Heart left ventricle (tissue), 13 donors: ENCODE data around the gene EML6.

ENCODE experiments used
- CTCF ChIP-seq, 12 donors: fragments of 200-600 bp; sonication (generic) in 4 of 12; IDR thresholded peaks; one replicate each; pipeline versions ENCODE4 v1.5.0 to v1.8.0; 2018 to 2022; ENCODE audit warnings: antibody characterized with exemption in 12 of 12, mild to moderate bottlenecking in 5 of 12
- POLR2A ChIP-seq, 2 donors: fragments of 450-650 bp; IDR thresholded peaks; one replicate each; pipeline ENCODE4 v1.6.1; 2017; ENCODE audit warnings: antibody characterized with exemption in 2 of 2, mild to moderate bottlenecking in 2 of 2, moderate library complexity in 2 of 2
- donor health status: ischemic (EF 13 %, LVEDD 7.1; RV severe dilation, severe dysfunction).
- donor health status: DM: no; HTN: yes; CAD: no.
- donor health status: DM: no; HTN: no; CAD: no.
- donor health status: ischemic (EF 25% LVEDD 6.9; RV normal size, moderate dysfunction).
- donor health status: ischemic (EF 25% LVEDD 5.7; RV mildly dilated, moderate dysfunction).
- donor health status: ischemic (EF 35%, LVEDD 5.7; RV mildly dilated, moderate dysfunction).
- donor health status: nonischemic (EF 11% LVEDD 7.7; RV severe dilation, severe dysfunction).
- donor health status: DM: yes; HTN: yes; CAD: no.
- donor health status: PGD.
- donor health status: ischemic (EF 29% LVEDD 5.4; RV normal size, mild dysfunction).
- donor health status: nonischemic (EF 23%, LVEDD 6.1; RV moderate dilation, normal function).

- TF ChIP-seq POLR2A (IDR thresholded peaks at IDR 0.05) (no peak), CTCF (IDR thresholded peaks at IDR 0.05) (no peak)
Observed at GRCh38 chr2:54772110-54772509, 48.6 kb downstream of the EML6 start.
